ENCODE measurements around the gene CYP20A1.

- no peak for TF ChIP-seq CTCF (IDR thresholded peaks at IDR 0.05)
- no peak for TF ChIP-seq POLR2A (IDR thresholded peaks at IDR 0.05)
Measured at GRCh38 chr2:203327582-203327900, 88.7 kb downstream of the CYP20A1 start.

All from testis (tissue), 2 donors.